ENCODE results near the gene GART. TPM values are rescaled to one million over a fixed set of nuclear protein-coding genes. Genes with fewer than 3 reads are reported as not detected.

GART gene
- total RNA-seq, 1 experiment from 2014 or later: 162 TPM

- H2BK15ac ChIP-seq (ENCODE audit: low read depth, low read length): no peak overlapping the region
- no peak overlapping the region for H3T11ph ChIP-seq (ENCODE audit: low read length)
- H2BK120ac ChIP-seq (ENCODE audit: low read depth, low read length, poor library complexity, severe bottlenecking): no peak overlapping the region
- H3K23ac ChIP-seq (ENCODE audit: insufficient read length, low read depth, low read length): no peak overlapping the region
- H2BK5ac ChIP-seq (ENCODE audit: insufficient read length, low read length): no peak overlapping the region
- no peaks in the 10 kb centered on the region for H3K23me2 ChIP-seq (ENCODE audit: insufficient read length, low read depth, low read length, poor library complexity, severe bottlenecking)
- H3K4me2 ChIP-seq (ENCODE audit: insufficient read depth, insufficient read length, low read length): no peak overlapping the region
- H4K8ac ChIP-seq (replicated peaks; ENCODE audit: insufficient read length, low read depth, low read length): no peak overlapping the region
- Mint-ChIP-seq H3K4me3 (no peak overlapping the region), H3K9me3 (no peaks in the 10 kb centered on the region), H3K4me1 (peaks cover 5% of the 10 kb centered on the region in 2 experiments), H3K27me3 (ENCODE audit: low read depth) (no peaks in the 10 kb centered on the region), H3K27ac (peak overlapping the region in 1 of 3 experiments; percentile 85; a peak in 2 of 7 replicates), H3K36me3 (ENCODE audit: insufficient read depth in 1 of 3, low read depth in 3 of 3) (peaks cover 47 to 72% (median 68%) of the 10 kb centered on the region in 3 experiments; a peak in 6 of 7 replicates)
- no peaks in the 10 kb centered on the region for H3K4me1 ChIP-seq (ENCODE audit: insufficient read depth, low read length)
- H3K9me3 ChIP-seq (ENCODE audit: control insufficient read depth, low read depth, low read length): no peaks in the 10 kb centered on the region
- H2BK12ac ChIP-seq (ENCODE audit: insufficient read length, low read depth, low read length): no peak overlapping the region
- no peak overlapping the region for H3K18ac ChIP-seq (ENCODE audit: insufficient read length, low read depth, low read length)
- H3K56ac ChIP-seq (ENCODE audit: insufficient read length, low read depth, low read length): no peak overlapping the region
- no peak overlapping the region for H3K4ac ChIP-seq (ENCODE audit: low read depth, low read length)
- H2AK5ac ChIP-seq (ENCODE audit: insufficient read length, low read length): no peak overlapping the region
- no peaks in the 10 kb centered on the region for H4K20me1 ChIP-seq (ENCODE audit: control insufficient read depth, insufficient read depth, insufficient read length)
- H3K14ac ChIP-seq (ENCODE audit: insufficient read depth, low read length): no peak overlapping the region
- DNase-seq: no peak
- H4K91ac ChIP-seq (ENCODE audit: insufficient read length, low read depth, low read length): no peak overlapping the region
- H3K27me3 ChIP-seq (ENCODE audit: insufficient read depth, low read length): no peaks in the 10 kb centered on the region
- no peak overlapping the region for H4K5ac ChIP-seq (ENCODE audit: insufficient read length, low read depth, low read length)
- no peak for TF ChIP-seq CTCF (conservative IDR thresholded peaks at IDR 0.05)
- H3K79me1 ChIP-seq (ENCODE audit: insufficient read depth, low read depth, low read length, poor library complexity, severe bottlenecking): peaks cover 7% of the 10 kb centered on the region
- H2AFZ ChIP-seq (ENCODE audit: low read length): no peak overlapping the region
- no peak overlapping the region for H3K27ac ChIP-seq (ENCODE audit: insufficient read length, low read depth, low read length)
- H3K79me2 ChIP-seq (ENCODE audit: insufficient read depth, low read length): peaks cover 2% of the 10 kb centered on the region; the same call in 1 of the 2 replicates
- H3K9ac ChIP-seq (ENCODE audit: extremely low read depth, insufficient read length, low read length): no peak overlapping the region
- no peak overlapping the region for H2BK20ac ChIP-seq (ENCODE audit: low read depth, low read length, poor library complexity, severe bottlenecking)
These were observed 19.0 kb upstream of the GART start for GRCh38 chr21:33560965-33561364.
